Measurements from ENCODE around the gene CLASP1.

CLASP1 gene

DNA sequence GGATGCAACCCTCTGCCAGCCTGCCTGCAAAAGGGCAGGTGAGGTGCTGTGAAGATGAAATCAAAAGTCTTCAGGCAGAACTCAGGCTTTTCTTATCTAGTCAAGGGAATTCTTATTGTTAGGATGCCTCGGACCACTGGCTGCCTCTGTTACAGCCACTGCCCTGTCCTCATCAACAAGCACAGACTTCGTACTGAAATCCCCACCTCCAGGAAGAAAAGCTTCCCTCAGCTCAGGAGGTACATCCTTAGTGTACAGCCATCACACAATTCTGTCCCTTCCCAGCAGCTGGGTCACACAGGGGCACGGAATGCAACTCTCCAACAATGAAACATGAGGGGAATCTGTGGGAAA lies 128.6 kb downstream of the CLASP1 start:
- H3K36me3 Mint-ChIP-seq: peaks cover 42 to 61% of the 10 kb centered on the region in 2 donors
- ATAC-seq (replicated peaks) (no peak), DNase-seq (no peak)
- H3K4me1 Mint-ChIP-seq: peaks cover 7 to 13% of the 10 kb centered on the region in 2 donors
- H3K27me3 Mint-ChIP-seq: no peaks in the 10 kb centered on the region
- H3K4me3 Mint-ChIP-seq: no peak overlapping the region
- H3K27ac Mint-ChIP-seq: no peak overlapping the region
- no peaks in the 10 kb centered on the region for H3K9me3 Mint-ChIP-seq

DNA sequence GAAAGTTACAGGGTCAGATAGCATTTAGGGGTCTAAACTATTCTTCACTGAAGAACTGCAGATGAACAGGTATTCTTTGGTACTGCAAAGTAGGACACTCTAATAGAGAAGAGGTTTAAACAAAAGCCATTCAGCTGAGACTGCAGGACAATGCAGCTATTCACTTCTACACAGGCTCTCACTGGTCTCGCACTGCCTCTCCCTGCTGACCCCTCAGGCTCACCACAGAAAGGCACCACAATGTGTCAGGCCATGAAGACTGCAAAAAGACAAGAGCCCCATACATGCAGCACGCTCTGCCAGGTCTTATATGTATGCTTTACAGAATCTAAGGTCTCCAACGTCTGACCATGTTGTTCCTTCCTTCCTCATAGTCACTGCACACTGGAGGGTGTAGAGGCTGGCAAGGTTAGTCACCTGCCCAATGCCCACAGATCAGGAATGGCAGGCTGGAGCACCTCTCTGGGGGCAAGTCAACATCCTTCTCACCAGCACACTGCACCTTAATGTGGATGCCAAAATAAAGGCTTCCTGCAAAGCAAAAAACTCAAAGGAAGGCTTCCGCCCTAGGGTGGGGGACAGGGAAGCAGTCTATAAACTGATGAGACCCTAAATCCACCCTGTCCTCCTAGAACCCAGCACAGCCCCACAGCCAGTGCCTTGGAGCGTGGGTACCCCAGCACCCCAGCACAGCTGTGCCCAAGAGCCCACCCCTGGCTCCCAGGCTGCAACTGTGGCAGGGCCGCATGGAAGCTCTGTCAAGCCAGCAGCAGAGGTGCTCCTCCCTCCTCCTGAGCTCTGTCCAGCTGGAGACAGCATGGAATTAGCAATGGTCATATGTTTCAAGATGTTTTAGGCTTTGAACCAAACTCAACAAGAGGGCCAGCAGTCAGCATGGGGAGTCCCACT lies 129.3 kb downstream of the CLASP1 start:
- DNase-seq: no peak
- H3K36me3 Mint-ChIP-seq: peaks cover 41 to 59% of the 10 kb centered on the region in 2 donors
- peak overlapping the region; percentile 47 for H3K27ac Mint-ChIP-seq

DNA sequence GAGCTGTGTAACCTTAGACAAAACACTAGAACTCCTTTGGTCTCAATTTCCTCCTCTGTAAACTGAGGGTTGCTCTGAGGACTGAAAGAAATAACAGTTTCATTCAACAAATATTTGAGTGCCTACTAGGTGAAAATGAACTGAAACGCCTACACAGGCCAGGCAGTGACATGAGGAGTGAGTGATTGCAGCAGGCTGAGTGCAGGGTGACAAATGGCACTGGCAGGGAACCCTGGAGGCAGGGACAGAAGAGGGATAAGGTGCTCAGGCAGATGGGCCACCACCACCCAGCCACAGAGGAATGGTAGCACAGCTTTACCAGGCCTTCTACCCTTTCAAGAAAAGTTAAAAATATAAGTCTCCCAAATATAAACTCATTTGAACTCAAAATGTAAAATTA lies 130.1 kb downstream of the CLASP1 start:
- peak overlapping the region; percentile 81 for H3K27ac Mint-ChIP-seq
- H3K36me3 Mint-ChIP-seq: peaks cover 43 to 61% of the 10 kb centered on the region in 2 donors

More for the DNA sequence above, 129.3 kb downstream of the CLASP1 start:
- Mint-ChIP-seq H3K4me1 (peaks cover 4 to 6% of the 10 kb centered on the region in 2 donors), H3K4me3 (no peak overlapping the region), H3K27me3 (no peaks in the 10 kb centered on the region), H3K9me3 (no peaks in the 10 kb centered on the region)
- no peak for ATAC-seq (replicated peaks)

DNA sequence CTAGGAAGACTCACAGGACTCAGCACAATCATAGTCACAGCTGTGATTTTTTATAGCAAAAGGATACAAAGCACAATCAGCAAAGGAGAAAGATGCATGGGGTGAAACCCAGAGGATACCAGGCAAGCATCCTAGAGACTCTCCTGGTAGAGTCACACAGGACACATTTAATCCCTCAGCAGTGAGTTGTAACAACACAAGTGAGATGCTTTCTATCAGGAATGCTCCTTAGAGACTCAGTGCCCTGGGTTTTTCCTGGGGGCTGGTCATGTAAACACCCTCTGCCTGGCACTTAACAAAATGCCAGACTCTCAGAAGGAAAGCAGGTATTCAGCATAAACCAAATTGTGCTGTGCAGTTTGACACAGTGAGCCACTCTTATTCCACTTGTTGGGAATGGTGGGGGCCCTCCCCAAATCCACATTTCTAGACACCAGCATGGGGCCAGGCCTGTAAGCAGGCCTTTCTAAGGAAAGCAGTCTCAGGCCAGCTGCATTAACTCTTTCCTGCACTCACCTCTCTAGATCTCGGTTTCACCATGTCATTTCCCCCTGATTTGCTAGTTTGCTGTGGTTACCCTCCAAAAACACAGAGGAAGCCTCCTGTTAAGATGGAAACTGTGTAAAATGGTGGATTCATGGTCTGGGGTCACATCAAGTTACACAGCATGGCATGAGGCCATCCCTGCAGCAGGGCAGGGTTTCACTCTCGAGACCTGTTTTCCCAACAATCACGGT lies 135.5 kb downstream of the CLASP1 start:
- Mint-ChIP-seq H3K4me1 (peaks cover 0 to 12% of the 10 kb centered on the region in 2 donors), H3K4me3 (no peak overlapping the region), H3K27me3 (no peaks in the 10 kb centered on the region), H3K27ac (peak overlapping the region; percentile 77), H3K36me3 (peaks cover 45 to 57% of the 10 kb centered on the region in 2 donors), H3K9me3 (peaks cover 0 to 2% of the 10 kb centered on the region in 2 donors)
- DNase-seq: no peak
- no peak for ATAC-seq (replicated peaks)

More for the DNA sequence above, 130.1 kb downstream of the CLASP1 start:
- peaks cover 1 to 5% of the 10 kb centered on the region in 2 donors for H3K4me1 Mint-ChIP-seq
- no peak overlapping the region for H3K4me3 Mint-ChIP-seq
- H3K27me3 Mint-ChIP-seq: no peaks in the 10 kb centered on the region
- no peak for DNase-seq
- H3K9me3 Mint-ChIP-seq: no peaks in the 10 kb centered on the region
- no peak for ATAC-seq (replicated peaks)

DNA sequence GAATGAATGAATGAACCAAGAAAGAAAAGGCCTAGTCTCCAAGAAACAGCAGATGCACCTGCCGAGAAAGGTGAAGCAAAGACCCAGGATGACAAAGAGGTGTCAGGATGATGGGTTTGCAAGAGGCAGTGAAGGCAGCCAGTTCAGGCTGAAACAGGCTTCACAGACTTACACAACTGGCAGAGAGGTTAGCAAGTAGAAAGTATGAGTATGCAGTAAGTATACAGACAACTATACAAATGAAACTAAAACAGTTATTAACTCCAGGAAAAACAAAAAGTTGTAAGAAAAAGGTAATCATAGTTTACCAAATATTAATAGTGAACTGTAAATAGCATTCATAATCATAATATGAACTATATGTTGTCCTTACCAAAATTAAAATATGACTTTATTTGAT lies 138.4 kb downstream of the CLASP1 start:
- no peak overlapping the region for H3K4me3 Mint-ChIP-seq
- DNase-seq (no peak), ATAC-seq (replicated peaks) (no peak)
- H3K27me3 Mint-ChIP-seq: no peaks in the 10 kb centered on the region
- H3K9me3 Mint-ChIP-seq: peaks cover 3 to 4% of the 10 kb centered on the region in 2 donors
- H3K27ac Mint-ChIP-seq: peak overlapping the region; percentile 4
- peaks cover 8 to 21% of the 10 kb centered on the region in 2 donors for H3K4me1 Mint-ChIP-seq
- peaks cover 60 to 72% of the 10 kb centered on the region in 2 donors for H3K36me3 Mint-ChIP-seq

DNA sequence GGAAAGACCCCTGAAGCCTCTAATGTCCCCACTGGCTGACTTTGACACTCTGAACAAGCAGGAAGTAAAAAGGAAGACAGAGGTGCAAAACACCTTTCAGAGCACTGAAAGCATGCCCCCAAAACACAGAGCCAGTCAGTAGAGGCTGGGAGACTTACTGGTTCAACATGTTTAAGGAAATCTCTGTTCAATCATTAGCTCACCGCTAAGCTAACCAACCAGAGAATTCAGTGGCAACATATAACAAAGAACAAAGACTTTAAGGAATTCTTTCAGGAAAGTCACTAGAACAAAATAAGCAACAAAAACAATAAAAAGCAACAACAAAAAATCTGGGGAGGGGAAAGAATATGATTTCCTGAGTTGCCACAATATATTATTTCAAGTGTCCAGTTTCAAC lies 142.6 kb downstream of the CLASP1 start:
- Mint-ChIP-seq H3K4me3 (no peak overlapping the region), H3K9me3 (peaks cover 3 to 4% of the 10 kb centered on the region in 2 donors), H3K27me3 (no peaks in the 10 kb centered on the region), H3K36me3 (peaks cover 58 to 84% of the 10 kb centered on the region in 2 donors), H3K27ac (no peak overlapping the region), H3K4me1 (peaks cover 8 to 14% of the 10 kb centered on the region in 2 donors)
- ATAC-seq (replicated peaks) (no peak), DNase-seq (no peak)

DNA sequence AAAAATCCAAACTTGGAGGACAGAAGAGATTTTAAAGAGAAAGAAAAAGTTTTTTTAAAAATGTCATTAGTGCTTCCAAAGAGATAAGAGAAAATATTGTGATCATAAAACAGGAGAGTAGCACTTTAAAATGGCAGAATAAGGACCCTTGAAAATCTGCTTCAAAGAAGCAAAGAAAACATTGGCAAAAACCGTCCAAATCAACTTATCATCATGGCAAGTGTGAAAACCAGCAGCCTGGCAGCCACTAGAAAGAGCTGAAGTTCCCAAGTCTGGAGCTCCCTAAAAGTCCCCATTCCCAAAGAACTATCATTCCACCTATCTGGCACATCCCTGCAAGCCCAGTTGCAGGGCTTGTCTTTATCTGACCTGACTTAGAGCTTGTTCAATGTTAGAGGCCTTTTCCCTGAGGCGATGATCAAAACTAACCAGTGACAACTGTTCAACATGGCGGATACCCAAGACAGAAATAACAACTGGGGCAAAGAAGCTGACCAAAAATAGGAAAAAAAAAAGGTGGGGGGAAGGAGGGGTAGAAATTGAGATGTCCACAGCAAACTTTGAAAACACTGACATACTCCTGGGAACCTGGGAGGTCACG lies 143.2 kb downstream of the CLASP1 start:
- ATAC-seq (replicated peaks): no peak
- peaks cover 10 to 17% of the 10 kb centered on the region in 2 donors for H3K4me1 Mint-ChIP-seq
- H3K27ac Mint-ChIP-seq: no peak overlapping the region
- peaks cover 54 to 84% of the 10 kb centered on the region in 2 donors for H3K36me3 Mint-ChIP-seq
- DNase-seq: no peak
- no peaks in the 10 kb centered on the region for H3K27me3 Mint-ChIP-seq
- H3K4me3 Mint-ChIP-seq: no peak overlapping the region
- H3K9me3 Mint-ChIP-seq: peaks cover 3 to 4% of the 10 kb centered on the region in 2 donors

DNA sequence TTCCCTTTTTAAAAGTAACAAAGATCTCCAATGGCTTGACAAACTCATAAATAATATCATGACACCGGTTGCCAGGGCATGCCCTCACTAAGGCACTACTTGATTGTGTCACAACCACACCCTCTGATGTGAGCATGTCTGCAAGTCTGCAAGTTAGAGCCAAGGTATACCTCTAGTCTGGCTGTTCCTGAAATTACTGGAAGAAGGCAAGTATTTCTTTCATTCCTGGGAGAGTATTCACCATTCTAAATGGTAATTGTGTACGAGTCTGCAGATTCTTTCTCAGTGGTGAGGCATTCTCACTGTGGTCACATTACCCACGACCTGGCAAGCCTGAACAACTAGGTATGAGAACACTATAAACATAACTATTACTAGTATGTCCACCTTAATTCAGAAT lies 144.3 kb downstream of the CLASP1 start:
- Mint-ChIP-seq H3K4me3 (no peak overlapping the region), H3K36me3 (peaks cover 53 to 83% of the 10 kb centered on the region in 2 donors), H3K9me3 (peaks cover 4 to 7% of the 10 kb centered on the region in 2 donors), H3K4me1 (peaks cover 11 to 15% of the 10 kb centered on the region in 2 donors), H3K27ac (no peak overlapping the region), H3K27me3 (no peaks in the 10 kb centered on the region)
- DNase-seq (no peak), ATAC-seq (replicated peaks) (no peak)

DNA sequence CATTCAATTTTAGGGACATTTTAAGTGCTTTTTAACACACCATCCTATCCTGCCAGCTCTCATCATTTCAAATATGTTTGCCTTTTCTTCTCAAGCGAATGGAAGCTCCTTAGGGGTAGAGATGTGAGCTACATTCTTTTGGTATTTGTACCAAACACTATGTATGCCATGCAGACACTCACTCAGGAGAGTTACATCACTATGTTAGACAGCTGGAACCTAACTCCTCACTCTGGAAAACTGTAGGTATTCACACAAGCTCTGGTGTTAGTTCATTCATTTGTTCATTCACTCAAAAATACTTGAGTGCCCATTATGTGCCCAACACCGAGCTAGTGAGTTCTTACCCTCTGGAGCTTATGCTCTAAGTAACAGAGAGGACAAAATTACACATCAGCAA lies 144.9 kb downstream of the CLASP1 start:
- peaks cover 11 to 13% of the 10 kb centered on the region in 2 donors for H3K4me1 Mint-ChIP-seq
- H3K27me3 Mint-ChIP-seq: no peaks in the 10 kb centered on the region
- H3K36me3 Mint-ChIP-seq: peaks cover 54 to 84% of the 10 kb centered on the region in 2 donors
- no peak for ATAC-seq (replicated peaks)
- no peak overlapping the region for H3K4me3 Mint-ChIP-seq
- no peak for DNase-seq
- H3K27ac Mint-ChIP-seq: no peak overlapping the region
- peaks cover 5 to 9% of the 10 kb centered on the region in 2 donors for H3K9me3 Mint-ChIP-seq

DNA sequence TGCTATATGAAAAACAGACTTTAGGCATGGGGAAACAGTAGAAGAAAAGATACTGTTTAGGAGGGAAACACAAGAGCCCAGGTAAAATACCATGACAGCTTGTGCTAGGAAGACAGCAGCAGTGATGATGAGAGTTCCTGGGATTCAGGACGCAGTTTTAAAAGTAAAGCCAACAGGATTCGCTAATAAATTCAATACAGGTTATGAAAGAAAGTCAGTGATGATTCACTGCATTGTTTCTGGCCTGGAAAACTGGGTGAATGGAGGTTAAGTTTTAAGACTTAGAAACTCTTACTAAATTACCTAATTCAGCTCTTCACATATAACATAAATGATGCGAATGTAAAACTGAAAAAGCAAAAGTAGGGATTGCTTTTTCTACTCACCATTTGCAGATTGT lies 146.5 kb downstream of the CLASP1 start:
- no peak for DNase-seq
- peaks cover 50 to 78% of the 10 kb centered on the region in 2 donors for H3K36me3 Mint-ChIP-seq

DNA sequence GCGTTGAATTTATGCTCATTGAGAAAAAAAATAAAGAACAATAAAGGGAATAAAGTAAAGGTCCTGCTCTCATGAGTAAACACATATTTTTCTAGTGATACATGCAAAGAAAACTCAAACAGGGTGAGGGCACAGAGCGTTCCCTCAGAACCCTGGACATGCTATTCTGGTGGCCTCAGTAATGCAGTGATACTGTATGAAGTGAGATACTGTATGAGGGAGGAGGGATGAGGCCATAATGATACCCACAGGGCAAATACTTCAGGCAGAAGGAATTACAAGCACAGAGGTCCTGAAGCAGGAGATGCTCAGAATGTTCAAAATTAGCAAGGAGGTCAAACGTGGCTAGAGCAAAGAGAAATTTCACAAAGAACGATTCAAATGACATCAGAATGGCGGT lies 147.0 kb downstream of the CLASP1 start:
- Mint-ChIP-seq H3K4me3 (no peak overlapping the region), H3K4me1 (peaks cover 12 to 13% of the 10 kb centered on the region in 2 donors), H3K9me3 (peaks cover 2 to 9% of the 10 kb centered on the region in 2 donors), H3K36me3 (peaks cover 45 to 73% of the 10 kb centered on the region in 2 donors), H3K27ac (no peak overlapping the region), H3K27me3 (no peaks in the 10 kb centered on the region)
- ATAC-seq (replicated peaks): no peak
- no peak for DNase-seq

More for the DNA sequence above, 146.5 kb downstream of the CLASP1 start:
- H3K4me3 Mint-ChIP-seq: no peak overlapping the region
- no peak overlapping the region for H3K27ac Mint-ChIP-seq
- peaks cover 2 to 9% of the 10 kb centered on the region in 2 donors for H3K9me3 Mint-ChIP-seq
- H3K27me3 Mint-ChIP-seq: no peaks in the 10 kb centered on the region
- ATAC-seq (replicated peaks): no peak
- H3K4me1 Mint-ChIP-seq: peaks cover 12 to 13% of the 10 kb centered on the region in 2 donors

DNA sequence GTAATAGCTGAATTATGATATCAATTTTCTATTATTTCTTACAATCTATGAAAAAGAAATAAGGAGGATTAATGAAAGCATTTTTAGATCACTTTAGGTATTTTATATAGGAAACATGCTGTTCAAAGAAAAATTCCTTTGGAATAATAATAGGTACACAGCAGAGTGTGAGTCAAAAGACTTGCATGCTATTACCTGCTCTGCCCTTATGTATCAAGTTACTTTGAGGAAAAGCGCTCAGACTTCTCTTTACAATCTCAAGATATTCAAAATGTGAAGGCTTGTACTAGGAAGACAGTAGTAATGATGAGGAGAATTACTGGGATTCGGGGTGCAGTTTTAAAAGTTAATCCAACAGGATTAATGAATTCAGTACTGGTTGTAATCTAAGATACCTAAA lies 147.7 kb downstream of the CLASP1 start:
- Mint-ChIP-seq H3K4me1 (peaks cover 8 to 13% of the 10 kb centered on the region in 2 donors), H3K36me3 (peaks cover 41 to 72% of the 10 kb centered on the region in 2 donors), H3K27me3 (no peaks in the 10 kb centered on the region), H3K4me3 (no peak overlapping the region), H3K27ac (no peak overlapping the region), H3K9me3 (peaks cover 2 to 6% of the 10 kb centered on the region in 2 donors)
- ATAC-seq (replicated peaks) (no peak), DNase-seq (no peak)

DNA sequence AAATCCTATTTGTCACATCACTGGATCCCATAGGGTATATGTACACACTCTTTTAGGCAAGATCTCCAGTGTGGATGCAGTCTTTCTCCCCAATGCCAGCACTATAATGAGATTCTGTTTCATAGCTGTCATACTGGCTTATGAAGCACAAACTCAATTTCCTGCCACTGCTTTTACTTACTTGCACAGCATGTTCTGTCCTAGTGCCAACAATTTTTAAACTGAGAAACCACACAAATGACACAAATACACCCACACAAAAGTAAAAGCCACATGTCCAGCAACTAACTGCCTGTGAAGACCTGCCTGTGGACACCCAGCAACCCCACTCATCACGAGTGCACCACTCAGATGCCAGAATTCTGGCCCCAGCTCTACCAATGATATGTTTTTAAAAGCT lies 148.2 kb downstream of the CLASP1 start:
- Mint-ChIP-seq H3K4me1 (peaks cover 4 to 15% of the 10 kb centered on the region in 2 donors), H3K27ac (no peak overlapping the region), H3K4me3 (no peak overlapping the region), H3K36me3 (peaks cover 40 to 72% of the 10 kb centered on the region in 2 donors), H3K27me3 (no peaks in the 10 kb centered on the region), H3K9me3 (peaks cover 2 to 5% of the 10 kb centered on the region in 2 donors)
- ATAC-seq (replicated peaks): no peak
- DNase-seq: no peak

DNA sequence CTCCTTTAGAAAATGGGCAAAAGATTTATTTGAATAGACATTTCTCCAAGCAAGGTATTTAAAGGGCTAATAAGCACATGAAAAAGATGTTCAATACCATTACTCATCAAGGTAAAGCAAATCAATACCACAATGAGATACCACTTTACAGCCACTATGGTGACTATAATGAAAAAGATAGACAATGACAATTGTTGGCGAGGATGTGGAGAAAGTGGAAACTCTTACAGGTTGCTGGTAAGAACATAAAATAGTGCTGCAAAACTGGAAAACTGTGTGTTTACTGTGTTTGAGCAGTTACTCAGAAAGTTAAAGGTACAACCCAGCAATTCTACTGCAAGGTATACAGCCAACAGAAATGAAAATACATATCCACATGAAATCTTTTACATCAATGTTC lies 150.5 kb downstream of the CLASP1 start:
- H3K4me1 Mint-ChIP-seq: peaks cover 10 to 25% of the 10 kb centered on the region in 2 donors
- DNase-seq: no peak
- peaks cover 44 to 67% of the 10 kb centered on the region in 2 donors for H3K36me3 Mint-ChIP-seq
- H3K27ac Mint-ChIP-seq: no peak overlapping the region
- no peak for ATAC-seq (replicated peaks)
- H3K4me3 Mint-ChIP-seq: no peak overlapping the region
- peaks cover 2 to 5% of the 10 kb centered on the region in 2 donors for H3K9me3 Mint-ChIP-seq
- no peaks in the 10 kb centered on the region for H3K27me3 Mint-ChIP-seq

All from stimulated activated naive B cell treated with anti-CD40 and anti-IgM and Interleukin-4, amounts not matched to agents 10 μg/mL and 1 μg/mL and 100 μg/mL, for 72 hours (primary cell).